Chondrocyte (in vitro differentiated cells): Measurements from ENCODE around the gene ATRIP. TPM values are rescaled to one million over a fixed set of nuclear protein-coding genes. Genes with fewer than 3 reads are reported as not detected.

ENCODE experiments used
- DNase-seq: peaks from one replicate; pipeline ENCODE4 v3.0.0; 2021; ENCODE audit warnings: mixed read lengths, low spot score
- H3K27ac Mint-ChIP-seq: one replicate; pipeline ENCODE4 v1.8.0; 2021; ENCODE audit warnings: mild to moderate bottlenecking, moderate library complexity, mixed read lengths; ENCODE audit not compliant: unreplicated experiment
- H3K27me3 Mint-ChIP-seq: 2 replicates; pipeline ENCODE4 v1.8.0; 2021; ENCODE audit warnings: low read depth, mixed read lengths
- H3K36me3 Mint-ChIP-seq: 2 replicates; pipeline ENCODE4 v1.8.0; 2021; ENCODE audit warnings: low read depth, mixed read lengths
- H3K4me1 Mint-ChIP-seq: 2 replicates; pipeline ENCODE4 v1.8.0; 2021; ENCODE audit warnings: low read depth, mild to moderate bottlenecking, mixed read lengths
- H3K4me3 Mint-ChIP-seq: one replicate; pipeline ENCODE4 v1.8.0; 2021; ENCODE audit warnings: mild to moderate bottlenecking, moderate library complexity, mixed read lengths; ENCODE audit not compliant: unreplicated experiment
- H3K9me3 Mint-ChIP-seq: 2 replicates; pipeline ENCODE4 v1.8.0; 2021; ENCODE audit warnings: low read depth, mixed read lengths
- CTCF ChIP-seq: fragments of 200-600 bp; sonication (generic); IDR thresholded peaks from 2 replicates; pipeline ENCODE4 v1.5.0; 2021; ENCODE audit warnings: antibody characterized with exemption, mild to moderate bottlenecking, moderate library complexity
- total RNA-seq: library from RNA; stranded (reverse); gene quantifications from 3 replicates; pipeline ENCODE4 v1.2.1, GENCODE V29; 2021

The ATRIP gene
- total RNA-seq, 1 donor from 2014 or later: 8.7 TPM

- Mint-ChIP-seq H3K4me1 (peaks cover 12% of the 10 kb centered on the region), H3K9me3 (no peaks in the 10 kb centered on the region), H3K27me3 (no peaks in the 10 kb centered on the region), H3K27ac (no peak overlapping the region), H3K36me3 (peaks cover 7% of the 10 kb centered on the region), H3K4me3 (no peak overlapping the region)
- TF ChIP-seq CTCF: no peak
- no peak for DNase-seq
These were observed 28.1 kb downstream of the ATRIP start for GRCh38 chr3:48474619-48475018.

DNA sequence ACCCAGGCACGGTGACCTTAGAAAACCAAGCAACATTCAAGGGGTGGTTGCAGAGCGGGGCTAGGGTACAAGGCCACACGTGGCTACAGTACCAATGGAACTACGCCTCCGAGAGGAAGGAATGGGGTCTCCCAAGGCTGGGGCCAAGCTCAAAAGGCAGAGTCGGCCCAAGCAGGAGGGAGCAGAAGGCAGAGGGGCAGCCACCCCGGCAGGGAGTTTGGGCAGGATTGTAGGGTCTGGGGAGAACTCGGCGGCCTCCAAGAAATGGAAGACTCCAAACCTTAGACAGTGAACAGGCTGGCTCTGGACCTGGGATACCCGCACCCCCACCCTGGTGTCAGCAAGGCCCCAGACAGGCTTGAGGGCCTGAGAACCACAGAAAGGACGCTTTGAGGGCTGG, 28.7 kb downstream of the ATRIP start:
- no peak overlapping the region for H3K4me3 Mint-ChIP-seq
- no peaks in the 10 kb centered on the region for H3K9me3 Mint-ChIP-seq
- peak overlapping the region; percentile 17 for H3K27ac Mint-ChIP-seq
- no peak for TF ChIP-seq CTCF
- H3K27me3 Mint-ChIP-seq: no peaks in the 10 kb centered on the region
- no peak for DNase-seq
- H3K36me3 Mint-ChIP-seq: peaks cover 6% of the 10 kb centered on the region
- H3K4me1 Mint-ChIP-seq: peaks cover 8% of the 10 kb centered on the region

- H3K27ac Mint-ChIP-seq: no peak overlapping the region
- no peak for TF ChIP-seq CTCF
- DNase-seq: no peak
- H3K4me1 Mint-ChIP-seq: peaks cover 8% of the 10 kb centered on the region
- H3K4me3 Mint-ChIP-seq: no peak overlapping the region
- peaks cover 7% of the 10 kb centered on the region for H3K36me3 Mint-ChIP-seq
- H3K27me3 Mint-ChIP-seq: no peaks in the 10 kb centered on the region
- H3K9me3 Mint-ChIP-seq: no peaks in the 10 kb centered on the region
These were observed 30.0 kb downstream of the ATRIP start for GRCh38 chr3:48476426-48477053.

- DNase-seq: no peak
- no peak overlapping the region for H3K27ac Mint-ChIP-seq
- no peaks in the 10 kb centered on the region for H3K27me3 Mint-ChIP-seq
These were observed 31.5 kb downstream of the ATRIP start for GRCh38 chr3:48477959-48478520.

More at GRCh38 chr3:48477959-48478520, 31.5 kb downstream of the ATRIP start:
- Mint-ChIP-seq H3K4me1 (peaks cover 5% of the 10 kb centered on the region), H3K4me3 (no peak overlapping the region), H3K36me3 (peaks cover 4% of the 10 kb centered on the region), H3K9me3 (no peaks in the 10 kb centered on the region)
- no peak for TF ChIP-seq CTCF
